Lower lobe of right lung (tissue), 2 donors: ENCODE measurements around the gene SIPA1L2. TPM values are rescaled to one million over a fixed set of nuclear protein-coding genes. Genes with fewer than 3 reads are reported as not detected.

Experiments
- ATAC-seq, 2 donors: fragments of 200-7000 bp; cut with Tn5 transposase; one replicate each; pipeline ENCODE4 v1.9.1; 2020 to 2022; ENCODE audit warnings: mild to moderate bottlenecking in 2 of 2, moderate library complexity in 2 of 2
- DNase-seq: peaks from one replicate; pipeline ENCODE4 v3.0.0-alpha.2; 2020
- H3K27ac ChIP-seq: fragments of 200-600 bp; one replicate; pipeline ENCODE4 v1.8.0; 2022
- H3K27me3 ChIP-seq: fragments of 200-600 bp; one replicate; pipeline ENCODE4 v1.8.0; 2022; ENCODE audit warnings: low read depth
- H3K36me3 ChIP-seq: fragments of 200-600 bp; one replicate; pipeline ENCODE4 v1.8.0; 2022; ENCODE audit warnings: mild to moderate bottlenecking
- H3K4me1 ChIP-seq: fragments of 200-600 bp; one replicate; pipeline ENCODE4 v1.8.0; 2022
- H3K4me3 ChIP-seq: fragments of 200-600 bp; one replicate; pipeline ENCODE4 v1.8.0; 2022; ENCODE audit warnings: mild to moderate bottlenecking
- H3K9me3 ChIP-seq: fragments of 200-600 bp; one replicate; pipeline ENCODE4 v1.8.0; 2022
- intact Hi-C: fragments of 100-400 bp; cut with DNase I; formaldehyde crosslinking; loops from one replicate; pipeline ENCODE4 v1.11.0; 2022
- long read RNA-seq: library from polyadenylated mRNA; unstranded; transcript quantifications from one replicate; pipeline ENCODE4 v2.0.0, GENCODE V29; 2021
- total RNA-seq: library from RNA; stranded (reverse); fragmentation: NEBNext Ultra II Directional; extraction: Animal tissue kit (Norgen Biotek cat#: 25700); gene quantifications from one replicate; pipeline ENCODE4 v1.2.1, GENCODE V29; 2021
- TF ChIP-seq, protein P1 (sequence below): fragments of 200-600 bp; IDR thresholded peaks from one replicate; pipeline ENCODE4 v1.8.0; 2022; ENCODE audit warnings: antibody characterized with exemption, mild to moderate bottlenecking
- donor health status: DM: no; HTN: yes; CAD: no; lungs with severe emphysema.

Gene SIPA1L2, protein sequence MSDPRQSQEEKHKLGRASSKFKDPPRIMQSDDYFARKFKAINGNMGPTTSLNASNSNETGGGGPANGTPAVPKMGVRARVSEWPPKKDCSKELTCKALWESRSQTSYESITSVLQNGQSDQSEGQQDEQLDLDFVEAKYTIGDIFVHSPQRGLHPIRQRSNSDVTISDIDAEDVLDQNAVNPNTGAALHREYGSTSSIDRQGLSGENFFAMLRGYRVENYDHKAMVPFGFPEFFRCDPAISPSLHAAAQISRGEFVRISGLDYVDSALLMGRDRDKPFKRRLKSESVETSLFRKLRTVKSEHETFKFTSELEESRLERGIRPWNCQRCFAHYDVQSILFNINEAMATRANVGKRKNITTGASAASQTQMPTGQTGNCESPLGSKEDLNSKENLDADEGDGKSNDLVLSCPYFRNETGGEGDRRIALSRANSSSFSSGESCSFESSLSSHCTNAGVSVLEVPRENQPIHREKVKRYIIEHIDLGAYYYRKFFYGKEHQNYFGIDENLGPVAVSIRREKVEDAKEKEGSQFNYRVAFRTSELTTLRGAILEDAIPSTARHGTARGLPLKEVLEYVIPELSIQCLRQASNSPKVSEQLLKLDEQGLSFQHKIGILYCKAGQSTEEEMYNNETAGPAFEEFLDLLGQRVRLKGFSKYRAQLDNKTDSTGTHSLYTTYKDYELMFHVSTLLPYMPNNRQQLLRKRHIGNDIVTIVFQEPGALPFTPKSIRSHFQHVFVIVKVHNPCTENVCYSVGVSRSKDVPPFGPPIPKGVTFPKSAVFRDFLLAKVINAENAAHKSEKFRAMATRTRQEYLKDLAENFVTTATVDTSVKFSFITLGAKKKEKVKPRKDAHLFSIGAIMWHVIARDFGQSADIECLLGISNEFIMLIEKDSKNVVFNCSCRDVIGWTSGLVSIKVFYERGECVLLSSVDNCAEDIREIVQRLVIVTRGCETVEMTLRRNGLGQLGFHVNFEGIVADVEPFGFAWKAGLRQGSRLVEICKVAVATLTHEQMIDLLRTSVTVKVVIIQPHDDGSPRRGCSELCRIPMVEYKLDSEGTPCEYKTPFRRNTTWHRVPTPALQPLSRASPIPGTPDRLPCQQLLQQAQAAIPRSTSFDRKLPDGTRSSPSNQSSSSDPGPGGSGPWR (N-terminal part only)
- total RNA-seq = 45.5 TPM
- long read RNA-seq, partial matches to known transcripts = 30 of 52 reads
- long read RNA-seq, other reads (novel, unspliced or antisense) = 22 of 52 reads

DNA sequence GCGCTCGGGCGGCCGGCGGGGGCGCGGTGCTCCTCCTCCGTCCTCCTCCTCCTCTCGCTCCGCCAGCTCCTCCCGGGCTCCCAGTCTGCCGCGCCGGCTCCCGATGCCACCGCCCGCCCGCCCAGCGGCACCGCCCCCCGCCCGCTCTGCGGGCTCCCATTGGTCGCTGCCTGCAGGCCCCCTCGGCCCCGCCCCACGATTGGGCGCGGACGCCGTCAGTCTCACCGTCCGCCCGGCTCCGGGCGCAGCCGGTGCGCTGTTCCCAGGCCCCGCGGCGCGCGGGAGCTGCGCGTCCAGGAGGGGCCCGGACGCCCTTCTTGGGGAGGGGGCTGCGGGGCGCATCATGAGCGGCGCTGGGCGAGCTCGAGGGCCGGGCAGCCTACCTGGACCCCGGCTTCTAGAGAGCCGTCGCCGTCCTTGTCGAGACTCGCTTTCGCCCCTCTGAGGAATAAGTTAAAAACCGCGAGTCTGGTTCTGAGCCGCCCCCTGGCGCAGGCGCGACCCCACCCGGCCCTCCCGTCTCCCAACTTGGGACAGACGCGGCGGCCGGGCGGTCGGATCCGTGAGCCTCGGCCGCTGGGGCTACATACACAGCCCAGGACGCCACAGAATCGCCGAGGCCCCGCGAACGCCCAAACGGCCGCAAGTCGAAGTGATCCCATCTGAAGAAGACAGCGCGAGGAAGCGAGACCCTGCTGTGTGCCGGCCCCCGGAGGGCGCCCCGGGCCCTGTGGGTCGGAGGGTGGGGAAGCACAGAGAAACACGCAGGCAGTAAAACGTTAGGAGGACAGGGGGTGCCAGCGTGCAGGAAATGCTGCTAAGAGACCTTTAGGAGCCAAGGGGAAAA is at the start of gene SIPA1L2:
Gene SIPA1L2, minus strand, starts transcription at position 87 of the 847 bp plus-strand sequence. CDS start 114,794 bp downstream, outside the sequence.
- H3K27ac ChIP-seq = peak within 1 kb of the TSS; percentile 90
- TF ChIP-seq, protein P1, sequence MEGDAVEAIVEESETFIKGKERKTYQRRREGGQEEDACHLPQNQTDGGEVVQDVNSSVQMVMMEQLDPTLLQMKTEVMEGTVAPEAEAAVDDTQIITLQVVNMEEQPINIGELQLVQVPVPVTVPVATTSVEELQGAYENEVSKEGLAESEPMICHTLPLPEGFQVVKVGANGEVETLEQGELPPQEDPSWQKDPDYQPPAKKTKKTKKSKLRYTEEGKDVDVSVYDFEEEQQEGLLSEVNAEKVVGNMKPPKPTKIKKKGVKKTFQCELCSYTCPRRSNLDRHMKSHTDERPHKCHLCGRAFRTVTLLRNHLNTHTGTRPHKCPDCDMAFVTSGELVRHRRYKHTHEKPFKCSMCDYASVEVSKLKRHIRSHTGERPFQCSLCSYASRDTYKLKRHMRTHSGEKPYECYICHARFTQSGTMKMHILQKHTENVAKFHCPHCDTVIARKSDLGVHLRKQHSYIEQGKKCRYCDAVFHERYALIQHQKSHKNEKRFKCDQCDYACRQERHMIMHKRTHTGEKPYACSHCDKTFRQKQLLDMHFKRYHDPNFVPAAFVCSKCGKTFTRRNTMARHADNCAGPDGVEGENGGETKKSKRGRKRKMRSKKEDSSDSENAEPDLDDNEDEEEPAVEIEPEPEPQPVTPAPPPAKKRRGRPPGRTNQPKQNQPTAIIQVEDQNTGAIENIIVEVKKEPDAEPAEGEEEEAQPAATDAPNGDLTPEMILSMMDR = peak; percentile 49
- H3K9me3 ChIP-seq = no peaks in the 10 kb centered on the region
- no peaks in the 10 kb centered on the region for H3K27me3 ChIP-seq
- intact Hi-C loops = no loop called here
- peak; percentile 98 to 99 for ATAC-seq
- no peaks in the 10 kb centered on the region for H3K36me3 ChIP-seq
- H3K4me3 ChIP-seq = peak within 1 kb of the TSS; percentile 78
- peak; percentile 94 for DNase-seq
- peaks cover 42% of the 10 kb centered on the region for H3K4me1 ChIP-seq

DNA sequence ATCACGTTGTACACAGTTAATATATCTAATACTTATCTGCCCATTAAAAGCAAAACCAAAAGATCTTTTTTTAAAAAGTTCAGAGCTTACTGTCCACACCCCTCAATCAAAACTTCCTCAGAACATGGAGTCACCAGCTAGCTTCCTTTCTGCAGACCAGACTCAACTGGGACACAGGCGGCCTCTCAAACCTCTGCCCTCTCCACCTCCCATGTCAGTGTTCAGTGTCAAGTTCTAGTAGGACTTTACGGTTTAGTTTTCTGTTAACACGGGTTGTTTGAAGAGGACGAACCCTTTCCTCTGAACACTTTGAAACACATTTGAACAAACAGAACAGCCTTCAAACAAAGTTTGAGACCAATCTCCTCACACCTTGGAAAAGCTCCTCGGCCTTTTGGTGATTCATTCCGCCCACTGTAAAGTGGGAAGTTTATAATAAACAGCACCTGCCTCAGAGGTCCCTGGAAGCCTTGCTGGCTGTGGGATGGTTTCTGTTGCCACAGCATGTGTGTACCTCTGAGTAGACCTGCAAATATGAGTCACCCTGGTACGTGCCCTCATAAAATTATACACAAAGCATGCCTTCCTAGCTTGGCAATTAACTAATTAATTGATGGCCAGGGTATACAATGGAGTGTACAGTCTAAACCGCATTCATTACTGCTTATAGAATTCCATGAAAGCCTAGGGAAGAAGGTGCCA is 48.4 kb upstream of the SIPA1L2 start:
- H3K4me1 ChIP-seq = no peaks in the 10 kb centered on the region
- H3K27me3 ChIP-seq = no peaks in the 10 kb centered on the region
- H3K4me3 ChIP-seq = no peak overlapping the region
- H3K27ac ChIP-seq = no peak overlapping the region
- ATAC-seq = no peak
- DNase-seq = no peak
- no peaks in the 10 kb centered on the region for H3K36me3 ChIP-seq
- intact Hi-C loops = no loop called here
- TF ChIP-seq, protein P1 = no peak
- H3K9me3 ChIP-seq = no peaks in the 10 kb centered on the region

DNA sequence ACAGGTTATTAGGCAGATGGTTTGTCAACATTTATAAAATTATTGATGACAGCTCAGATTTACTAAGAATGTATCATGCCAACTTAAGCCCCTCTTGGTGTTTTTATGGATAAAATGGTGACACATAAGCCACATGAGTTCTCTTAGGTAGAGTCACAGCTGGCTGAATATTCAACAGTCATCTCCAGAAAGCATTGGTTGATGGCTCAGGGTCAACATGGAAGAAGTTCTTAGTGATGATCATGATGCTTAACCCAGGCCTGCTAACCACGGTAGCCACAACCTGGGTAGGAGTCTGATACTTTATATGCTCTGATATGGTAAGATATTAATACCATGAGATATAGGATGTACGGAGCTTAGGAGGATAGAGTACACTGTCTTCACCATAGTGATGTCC is 46.4 kb upstream of the SIPA1L2 start:
- Histone ChIP-seq H3K27ac (no peak overlapping the region), H3K4me3 (no peak overlapping the region), H3K4me1 (no peaks in the 10 kb centered on the region), H3K36me3 (no peaks in the 10 kb centered on the region), H3K9me3 (no peaks in the 10 kb centered on the region), H3K27me3 (no peaks in the 10 kb centered on the region)
- no peak for DNase-seq
- intact Hi-C loops = no loop called here
- TF ChIP-seq, protein P1 = no peak
- no peak for ATAC-seq

DNA sequence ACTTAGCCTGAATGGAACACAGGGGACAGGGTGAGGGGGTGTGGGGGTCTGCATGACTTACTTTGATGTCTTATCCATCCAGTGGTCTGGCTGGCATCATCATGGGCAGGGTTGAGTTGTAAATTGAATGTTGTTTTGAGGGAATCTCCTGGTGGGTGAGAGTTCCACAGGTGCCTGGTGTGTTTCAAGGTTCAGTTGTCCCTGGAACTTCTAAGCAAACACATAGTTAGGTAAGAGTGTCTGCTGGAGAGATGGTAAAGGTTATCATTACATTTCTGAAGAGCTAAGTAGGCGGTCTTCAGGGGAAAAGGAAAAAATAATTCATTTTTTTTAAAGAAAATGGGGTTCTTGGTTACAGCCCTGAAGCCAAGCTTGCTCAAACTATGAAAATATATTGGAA is 46.0 kb upstream of the SIPA1L2 start:
- no peaks in the 10 kb centered on the region for H3K27me3 ChIP-seq
- DNase-seq (no peak), ATAC-seq (no peak)
- no peak overlapping the region for H3K27ac ChIP-seq
- no peak overlapping the region for H3K4me3 ChIP-seq
- H3K4me1 ChIP-seq = no peaks in the 10 kb centered on the region
- intact Hi-C loops = no loop called here
- no peaks in the 10 kb centered on the region for H3K36me3 ChIP-seq
- H3K9me3 ChIP-seq = no peaks in the 10 kb centered on the region
- TF ChIP-seq, protein P1 = no peak
